Right lung (tissue), 5 donors: ENCODE data around the gene GPR78. TPM values are rescaled to one million over a fixed set of nuclear protein-coding genes. Genes with fewer than 3 reads are reported as not detected.
"Not testable (repeated sequence)": the region's sequence is repeated elsewhere in the genome, so short reads cannot be mapped to it uniquely, and the experiment has no call there.

Experiments used
- DNase-seq, 2 donors: peaks; one replicate each; pipeline ENCODE4 v3.0.0-alpha.2; 2013
- polyA plus RNA-seq, 5 donors: library from polyadenylated mRNA; unstranded; fragments of 120-200 nt; gene quantifications; one replicate each; pipeline versions ENCODE4 v1.2.1 to v1.2.3, GENCODE V29; 2013; ENCODE audit warnings: inconsistent platforms in 1 of 5, low replicate concordance in 1 of 5; ENCODE audit not compliant: insufficient read length in 5 of 5, insufficient read depth in 1 of 5

Gene GPR78
- polyA plus RNA-seq, 5 donors: 0.06 to 0.37 (median 0.15) TPM

DNA sequence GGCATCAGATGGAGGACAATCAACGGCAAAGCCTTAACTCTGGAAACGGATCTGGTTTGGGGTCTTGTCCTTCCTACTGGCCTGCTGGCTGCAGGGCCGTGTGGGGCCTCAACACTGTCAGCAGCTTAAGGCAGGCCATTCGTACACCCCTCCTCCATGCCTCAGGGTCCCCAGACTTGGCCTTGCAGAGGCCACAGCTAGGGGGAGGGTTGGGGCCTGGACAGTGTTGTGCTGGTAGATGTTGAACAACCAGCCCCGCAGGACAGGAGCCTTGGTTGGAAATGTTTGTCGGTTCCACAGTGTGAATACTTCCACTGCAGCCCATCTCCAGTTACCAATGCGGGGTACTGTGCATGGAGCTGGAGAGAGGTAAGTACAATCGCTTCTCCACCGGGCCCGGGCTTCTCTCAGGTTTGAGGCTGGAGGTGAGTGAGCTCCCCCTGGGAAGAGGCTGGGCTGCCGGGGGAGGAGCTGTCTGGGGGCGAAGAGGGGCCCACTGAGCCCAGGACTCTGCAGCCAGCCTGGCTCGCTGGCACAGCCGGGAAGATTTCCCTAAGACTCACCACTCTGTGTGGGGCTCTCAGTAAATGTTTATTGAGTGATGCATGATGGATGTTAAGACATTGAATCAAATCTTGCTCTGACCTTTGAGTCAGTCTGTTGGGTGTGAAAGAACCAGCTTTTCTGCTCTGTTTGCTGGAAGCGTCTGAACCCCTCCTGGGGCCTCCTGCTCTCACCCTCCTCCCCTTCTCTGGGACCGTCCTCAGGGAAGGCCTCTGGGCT is 19.7 kb upstream of the GPR78 start:
- DNase-seq: no peak

DNA sequence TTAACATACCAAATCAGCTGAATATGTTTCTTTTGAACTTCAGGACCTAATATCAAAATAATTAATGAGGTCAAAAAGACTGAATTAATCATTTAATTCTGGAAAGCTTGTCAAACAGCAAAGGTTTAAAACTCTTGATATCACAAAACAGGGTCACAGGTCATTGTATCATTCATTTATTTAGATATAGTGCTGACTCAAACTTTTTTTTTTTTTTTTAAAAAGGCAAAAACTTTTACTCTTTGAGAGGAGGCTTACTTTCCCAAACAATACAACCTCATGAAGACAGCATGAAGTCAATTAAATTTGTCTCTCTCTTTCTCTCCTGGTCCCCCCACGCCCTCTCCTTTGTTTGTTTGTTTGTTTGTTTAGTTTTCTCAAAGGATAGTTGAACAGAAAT is 15.6 kb upstream of the GPR78 start:
- DNase-seq: no peak

GRCh38 chr4:8568068-8568668 is 12.0 kb upstream of the GPR78 start:
- DNase-seq: no peak

DNA sequence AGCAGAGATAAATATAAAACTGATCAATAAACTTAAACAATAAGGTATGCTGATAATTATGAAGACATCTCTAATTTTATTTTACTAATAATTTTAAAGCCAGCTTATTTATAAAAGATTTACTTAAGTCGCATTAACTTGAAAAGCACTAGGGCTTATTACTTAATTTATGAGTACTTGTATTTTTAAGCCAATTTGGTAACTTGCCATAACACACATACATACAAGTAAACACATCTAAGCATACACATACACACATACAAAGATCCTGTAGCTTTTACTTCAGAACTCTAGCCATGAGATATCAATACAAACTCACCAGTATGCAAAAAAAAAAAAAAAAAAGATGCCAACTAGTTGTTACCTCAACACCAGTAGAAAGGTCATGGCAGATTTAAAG is 10.0 kb upstream of the GPR78 start:
- DNase-seq: no peak

DNA sequence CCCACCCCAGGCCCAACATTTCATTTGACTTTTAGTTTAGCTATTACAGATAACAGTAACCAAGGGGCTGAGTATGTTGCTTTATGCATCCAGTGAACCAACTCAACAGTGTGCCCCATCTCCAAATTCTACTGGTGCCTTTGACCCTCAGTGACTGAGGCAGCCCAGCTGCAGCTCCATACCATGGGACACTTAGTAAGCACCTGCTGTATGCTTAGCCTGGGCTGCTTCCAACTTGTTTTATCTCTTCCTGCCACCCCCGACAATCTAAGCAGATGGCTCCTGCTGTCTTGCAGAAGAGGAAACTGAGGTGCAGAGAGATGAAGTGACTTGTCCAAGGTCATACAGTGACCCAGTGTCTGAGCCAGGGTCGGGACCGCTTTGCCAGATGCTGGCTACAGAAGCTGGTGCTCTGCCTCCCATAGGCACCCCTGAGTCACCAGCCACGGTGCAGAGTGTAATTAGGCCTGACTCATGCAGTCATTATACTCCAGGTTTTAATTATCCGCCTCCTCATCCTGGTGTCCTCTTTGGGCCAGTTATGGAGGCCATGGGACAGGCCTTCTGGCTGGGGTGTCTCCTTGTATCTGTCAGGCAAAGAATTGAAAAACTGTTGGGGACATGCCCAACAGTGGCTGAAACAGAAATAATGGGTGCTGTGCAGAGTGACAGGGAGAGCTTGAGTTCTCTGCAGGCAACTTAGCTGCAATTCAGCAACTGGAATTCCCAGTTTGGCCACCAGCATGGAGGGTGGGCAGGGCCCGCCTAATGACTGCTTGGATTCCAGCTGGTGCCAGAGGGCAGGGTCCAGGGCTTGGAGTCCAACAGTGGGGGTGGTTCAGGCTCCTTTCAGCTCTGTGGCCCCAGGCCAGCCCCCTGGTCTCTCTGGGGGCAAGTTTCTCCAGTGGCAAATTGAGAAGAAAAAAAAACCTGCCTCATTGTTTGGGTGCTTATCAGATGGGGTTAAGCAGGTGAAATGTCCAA is 8.2 kb upstream of the GPR78 start:
- no peak for DNase-seq

- DNase-seq: no peak
These were observed 6.9 kb upstream of the GPR78 start for GRCh38 chr4:8573266-8573665.

- no peak for DNase-seq
These were observed 5.3 kb upstream of the GPR78 start for GRCh38 chr4:8574796-8575370.

GRCh38 chr4:8575457-8575856 is 4.7 kb upstream of the GPR78 start:
- DNase-seq: no peak

DNA sequence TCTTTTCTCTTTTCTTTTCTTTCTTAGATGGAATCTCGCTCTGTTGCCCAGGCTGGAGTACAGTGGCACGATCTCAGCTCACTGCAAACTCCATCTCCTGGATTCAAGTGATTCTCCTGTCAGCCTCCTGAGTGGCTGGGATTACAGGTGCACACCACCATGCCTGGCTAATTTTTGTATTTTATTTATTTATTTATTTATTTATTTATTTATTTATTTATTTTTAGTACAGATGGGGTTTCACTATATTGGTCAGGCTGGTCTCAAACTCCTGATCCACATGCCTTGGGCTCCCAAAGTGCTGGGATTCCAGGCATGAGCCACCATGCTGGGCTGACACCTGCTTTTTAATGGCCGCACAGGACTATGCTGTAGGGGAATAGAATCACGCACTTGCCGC is 3.6 kb upstream of the GPR78 start:
- not testable (repeated sequence) for DNase-seq

DNA sequence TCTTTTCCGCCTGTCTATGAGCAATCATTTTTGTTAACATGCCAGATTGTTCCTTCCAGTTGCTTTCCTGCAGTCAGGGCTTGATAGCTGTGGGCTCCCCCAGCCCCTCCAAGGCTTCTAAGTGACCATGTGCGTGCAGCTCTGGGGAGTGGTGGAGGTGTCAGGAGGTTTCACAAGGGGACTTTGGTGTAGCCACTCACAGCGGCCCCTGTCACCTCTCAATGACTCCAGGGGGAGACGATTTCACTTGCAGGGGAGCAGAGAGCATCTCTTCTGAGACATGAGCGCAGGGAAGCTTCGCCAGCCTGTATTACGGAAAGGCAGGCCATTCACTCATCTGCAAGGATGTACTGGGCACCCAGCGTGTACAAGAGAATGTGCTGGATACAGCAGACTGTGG is 3.1 kb upstream of the GPR78 start:
- no peak for DNase-seq

GRCh38 chr4:8577972-8578371 is 2.2 kb upstream of the GPR78 start:
- DNase-seq: no peak

DNA sequence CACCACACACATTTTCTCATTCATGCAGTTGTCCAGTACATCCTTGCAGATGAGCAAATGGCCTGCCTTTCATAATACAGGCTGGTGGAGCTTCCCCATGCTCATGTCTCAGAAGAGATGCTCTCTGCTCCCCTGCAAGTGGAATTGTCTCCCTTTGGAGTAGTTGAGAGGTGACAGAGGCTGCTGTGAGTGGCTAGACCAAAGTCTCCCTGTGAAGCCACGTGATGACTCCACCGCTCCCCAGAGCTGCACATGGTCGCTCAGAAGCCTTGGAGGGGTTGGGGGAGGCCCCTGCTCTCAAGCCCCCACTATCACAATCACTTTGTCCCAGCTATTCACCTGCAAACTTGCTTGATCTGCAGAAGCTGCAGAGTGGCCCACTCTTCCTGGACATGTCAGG is 1.5 kb upstream of the GPR78 start:
- no peak for DNase-seq

DNA sequence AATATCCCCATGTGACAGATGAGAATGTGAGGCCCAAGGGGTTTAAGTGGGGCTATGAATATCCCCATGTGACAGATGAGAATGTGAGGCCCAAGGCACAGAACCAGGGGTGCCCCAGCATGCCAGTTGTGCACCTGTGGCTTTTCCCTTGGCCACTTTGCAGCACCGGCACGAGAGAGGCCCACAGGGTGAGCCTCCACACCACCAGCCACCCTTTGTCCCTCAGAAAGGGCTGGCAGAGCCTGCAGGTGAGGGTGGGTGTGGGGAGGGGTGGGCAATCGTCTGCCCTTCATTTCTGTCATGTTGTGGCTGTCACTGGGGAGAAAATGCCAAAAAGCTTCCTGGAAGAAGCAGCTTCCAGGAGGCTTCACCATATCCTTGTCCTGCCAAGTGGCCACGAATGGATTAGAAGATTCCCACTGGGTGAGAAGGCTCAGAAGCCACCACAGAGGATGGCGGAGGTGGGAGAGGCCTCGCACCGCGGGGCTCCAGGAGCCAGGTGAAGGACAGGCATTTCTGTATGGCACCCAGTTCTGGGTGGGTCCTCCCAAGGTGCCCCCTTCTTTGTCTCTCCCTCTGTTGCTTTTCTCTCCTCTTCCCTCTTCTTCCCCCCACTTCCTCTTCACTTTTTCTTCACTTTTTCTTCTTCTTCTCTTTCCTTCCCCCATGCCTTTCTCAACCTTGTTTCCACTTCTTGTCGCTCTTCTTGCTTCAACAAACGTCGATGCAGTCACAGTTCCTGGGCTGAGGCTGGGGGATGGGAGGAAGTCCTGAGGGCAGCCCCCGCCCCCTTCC is 469 bp upstream of the GPR78 start:
- no peak for DNase-seq

GRCh38 chr4:8581094-8581861 is 1.1 kb downstream of the GPR78 start:
- DNase-seq: no peak

GRCh38 chr4:8582016-8582415 is 1.8 kb downstream of the GPR78 start:
- no peak for DNase-seq

DNA sequence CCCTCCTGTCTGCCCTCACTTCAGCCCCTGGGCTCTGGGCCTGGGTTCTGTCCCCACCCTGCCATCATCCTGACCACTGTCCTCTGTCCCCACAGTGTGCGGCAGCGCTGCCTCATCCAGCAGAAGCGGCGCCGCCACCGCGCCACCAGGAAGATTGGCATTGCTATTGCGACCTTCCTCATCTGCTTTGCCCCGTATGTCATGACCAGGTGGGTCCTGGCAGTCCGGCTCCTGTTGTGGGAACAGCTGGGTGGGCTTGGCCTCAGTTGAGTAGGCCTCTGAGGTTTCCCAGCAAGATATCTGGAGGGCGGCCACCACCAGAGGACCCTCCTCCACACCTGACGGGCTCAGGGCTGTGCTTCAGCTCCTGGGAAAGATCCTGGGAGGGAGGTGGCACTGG is 2.2 kb downstream of the GPR78 start:
- DNase-seq: no peak

DNA sequence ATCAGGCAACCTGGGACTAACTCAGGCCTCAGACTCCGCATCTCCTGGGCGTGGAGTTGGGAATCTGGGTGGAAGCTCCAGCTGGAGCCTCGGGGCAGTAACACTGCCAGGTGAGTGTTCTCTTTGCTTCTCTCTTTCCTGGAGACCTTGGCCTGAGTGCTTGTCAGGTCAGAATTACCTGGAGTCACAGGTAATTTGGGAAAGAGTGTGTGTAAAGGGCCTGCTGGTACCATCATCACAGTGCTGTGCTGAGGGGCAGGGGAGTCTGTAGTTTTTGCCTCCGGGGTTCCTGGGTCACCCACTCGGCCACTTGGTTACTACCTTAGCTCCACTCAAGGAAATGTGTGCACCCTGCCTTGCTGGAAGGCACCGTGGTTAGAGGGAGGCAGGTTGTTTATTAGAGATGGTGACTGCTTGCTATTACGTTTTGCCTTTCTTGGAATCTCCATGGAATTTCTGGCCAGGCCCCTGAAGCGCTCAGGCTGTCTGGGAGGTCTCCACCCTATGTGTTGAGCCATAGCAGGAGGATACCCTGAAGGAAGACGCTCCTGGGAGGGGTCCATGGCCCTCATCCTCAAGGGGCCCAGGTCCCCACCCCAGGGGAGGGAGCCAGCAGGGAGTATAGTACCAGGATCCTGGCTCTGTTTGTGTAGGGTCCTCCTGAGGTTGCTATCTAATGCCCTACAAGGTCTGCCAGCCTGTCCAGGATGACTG is 2.9 kb downstream of the GPR78 start:
- no peak for DNase-seq

- no peak for DNase-seq
These were observed 3.4 kb downstream of the GPR78 start for GRCh38 chr4:8583655-8584025.

GRCh38 chr4:8585186-8585585 is 5.0 kb downstream of the GPR78 start:
- DNase-seq: no peak

- DNase-seq: no peak
These were observed 5.6 kb downstream of the GPR78 start for GRCh38 chr4:8585721-8586212.
